ENCODE measurements around the gene SPECC1. TPM values are rescaled to one million over a fixed set of nuclear protein-coding genes. Genes with fewer than 3 reads are reported as not detected.
A peak's percentile ranks its signal among the peaks of the same experiment; 100 is the strongest.

Gene SPECC1
- polyA plus RNA-seq, 1 of the 3 experiments (the other 2 are of a cell fraction), result 11.2 TPM

DNA sequence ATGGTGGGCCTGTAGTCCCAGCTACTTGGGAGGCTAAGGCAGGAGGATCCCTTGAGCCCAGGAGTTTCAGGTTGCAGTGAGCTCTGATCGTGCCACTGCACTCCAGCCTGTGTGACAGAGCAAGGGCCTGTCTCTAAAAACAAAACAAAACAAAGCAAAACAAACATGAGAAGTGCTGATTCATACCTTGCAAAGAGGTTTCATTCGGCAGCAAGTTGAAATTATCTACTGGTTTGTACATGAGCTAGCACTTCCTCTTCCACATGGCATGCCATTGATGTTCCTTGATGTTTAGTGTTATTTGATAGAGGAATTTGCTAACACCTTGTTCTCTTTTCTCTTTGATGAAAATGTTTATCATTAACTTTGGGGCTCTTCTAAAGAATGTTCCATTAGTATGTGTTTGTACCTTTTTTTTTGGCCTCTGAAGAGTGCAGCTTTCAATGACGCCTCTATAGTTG is 50.6 kb downstream of the SPECC1 start (continued):
- TF ChIP-seq, protein P1, sequence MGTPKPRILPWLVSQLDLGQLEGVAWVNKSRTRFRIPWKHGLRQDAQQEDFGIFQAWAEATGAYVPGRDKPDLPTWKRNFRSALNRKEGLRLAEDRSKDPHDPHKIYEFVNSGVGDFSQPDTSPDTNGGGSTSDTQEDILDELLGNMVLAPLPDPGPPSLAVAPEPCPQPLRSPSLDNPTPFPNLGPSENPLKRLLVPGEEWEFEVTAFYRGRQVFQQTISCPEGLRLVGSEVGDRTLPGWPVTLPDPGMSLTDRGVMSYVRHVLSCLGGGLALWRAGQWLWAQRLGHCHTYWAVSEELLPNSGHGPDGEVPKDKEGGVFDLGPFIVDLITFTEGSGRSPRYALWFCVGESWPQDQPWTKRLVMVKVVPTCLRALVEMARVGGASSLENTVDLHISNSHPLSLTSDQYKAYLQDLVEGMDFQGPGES (IDR thresholded peaks at IDR 0.05; ENCODE audit: low read depth, low read length), result no peak
- no peak for TF ChIP-seq FOXJ3 (CRISPR knock-in tag; IDR thresholded peaks at IDR 0.05)
- no peak for TF ChIP-seq MEF2A (IDR thresholded peaks at IDR 0.05; ENCODE audit: borderline replicate concordance, low read depth)
- TF ChIP-seq, protein P2, sequence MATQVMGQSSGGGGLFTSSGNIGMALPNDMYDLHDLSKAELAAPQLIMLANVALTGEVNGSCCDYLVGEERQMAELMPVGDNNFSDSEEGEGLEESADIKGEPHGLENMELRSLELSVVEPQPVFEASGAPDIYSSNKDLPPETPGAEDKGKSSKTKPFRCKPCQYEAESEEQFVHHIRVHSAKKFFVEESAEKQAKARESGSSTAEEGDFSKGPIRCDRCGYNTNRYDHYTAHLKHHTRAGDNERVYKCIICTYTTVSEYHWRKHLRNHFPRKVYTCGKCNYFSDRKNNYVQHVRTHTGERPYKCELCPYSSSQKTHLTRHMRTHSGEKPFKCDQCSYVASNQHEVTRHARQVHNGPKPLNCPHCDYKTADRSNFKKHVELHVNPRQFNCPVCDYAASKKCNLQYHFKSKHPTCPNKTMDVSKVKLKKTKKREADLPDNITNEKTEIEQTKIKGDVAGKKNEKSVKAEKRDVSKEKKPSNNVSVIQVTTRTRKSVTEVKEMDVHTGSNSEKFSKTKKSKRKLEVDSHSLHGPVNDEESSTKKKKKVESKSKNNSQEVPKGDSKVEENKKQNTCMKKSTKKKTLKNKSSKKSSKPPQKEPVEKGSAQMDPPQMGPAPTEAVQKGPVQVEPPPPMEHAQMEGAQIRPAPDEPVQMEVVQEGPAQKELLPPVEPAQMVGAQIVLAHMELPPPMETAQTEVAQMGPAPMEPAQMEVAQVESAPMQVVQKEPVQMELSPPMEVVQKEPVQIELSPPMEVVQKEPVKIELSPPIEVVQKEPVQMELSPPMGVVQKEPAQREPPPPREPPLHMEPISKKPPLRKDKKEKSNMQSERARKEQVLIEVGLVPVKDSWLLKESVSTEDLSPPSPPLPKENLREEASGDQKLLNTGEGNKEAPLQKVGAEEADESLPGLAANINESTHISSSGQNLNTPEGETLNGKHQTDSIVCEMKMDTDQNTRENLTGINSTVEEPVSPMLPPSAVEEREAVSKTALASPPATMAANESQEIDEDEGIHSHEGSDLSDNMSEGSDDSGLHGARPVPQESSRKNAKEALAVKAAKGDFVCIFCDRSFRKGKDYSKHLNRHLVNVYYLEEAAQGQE (IDR thresholded peaks at IDR 0.05; ENCODE audit: low read depth, low read length), result no peak

DNA sequence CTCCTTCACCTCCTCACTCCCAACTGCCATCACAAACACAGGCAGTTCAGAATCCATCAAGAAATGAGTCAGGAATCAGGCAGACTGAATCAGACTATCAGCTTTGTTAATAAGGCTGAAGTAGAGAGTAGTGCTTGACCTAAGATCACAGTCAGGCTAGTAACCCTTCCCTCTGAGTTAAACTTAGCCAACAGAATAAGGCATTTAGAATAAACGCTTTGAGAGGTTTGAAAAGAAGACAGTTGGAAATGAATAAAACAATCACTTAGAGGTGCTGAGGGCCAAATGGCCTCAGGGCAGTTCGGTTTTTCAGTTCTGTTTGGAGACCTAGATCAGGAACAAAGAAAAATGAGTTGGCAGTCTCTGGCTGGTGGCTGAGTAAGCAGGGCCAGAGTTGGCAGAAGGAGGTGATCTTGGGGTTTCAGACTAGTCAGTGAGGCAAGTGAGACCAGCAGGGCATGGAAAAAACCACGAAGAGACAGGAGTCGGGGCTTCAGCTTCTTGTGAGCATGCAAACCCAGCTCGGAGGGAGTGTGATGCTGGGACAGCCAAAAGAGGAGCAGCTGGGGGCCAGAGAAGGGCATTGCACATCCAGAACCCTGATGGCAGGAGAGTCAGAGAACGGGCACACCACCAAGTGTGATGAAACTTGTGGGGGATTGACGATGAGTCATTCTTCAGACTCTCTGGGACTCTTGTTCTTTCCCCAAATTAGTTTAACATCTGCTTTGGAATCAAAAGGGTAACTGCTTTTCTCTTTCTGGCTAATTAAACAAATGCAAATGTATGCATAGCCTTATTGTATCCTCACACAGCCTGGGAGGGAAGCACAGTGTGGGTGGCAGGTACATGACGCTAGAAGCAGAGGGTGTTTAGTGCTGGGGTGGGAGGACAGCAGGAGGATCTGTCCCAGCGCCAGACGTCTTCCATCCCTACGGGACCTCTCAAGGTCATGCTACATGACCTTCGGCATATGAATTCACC is 54.8 kb downstream of the SPECC1 start:
- DNase-seq, result no peak
- Histone ChIP-seq H3K27me3 (ENCODE audit: insufficient read depth) (no peaks in the 10 kb centered on the region), H3K79me2 (ENCODE audit: insufficient read depth) (no peaks in the 10 kb centered on the region), H3K9ac (peak overlapping the region; percentile 58), H2AFZ (ENCODE audit: low read depth) (peak overlapping the region; percentile 80), H3K4me2 (peak overlapping the region; percentile 70), H3K9me2 (no peaks in the 10 kb centered on the region), H3K9me3 (no peaks in the 10 kb centered on the region), H3F3A (replicated peaks; ENCODE audit: insufficient read depth) (peaks cover 36% of the 10 kb centered on the region), H3K4me3 (ENCODE audit: low read depth in 2 of 2, low read length in 1 of 2) (no peak overlapping the region; a peak in 1 of 4 replicates), H3K4me1 (ENCODE audit: control insufficient read depth in 1 of 2, insufficient read depth in 2 of 2, low read depth in 1 of 2, low read length in 1 of 2) (peaks cover 3 to 26% of the 10 kb centered on the region in 2 experiments; a peak in 3 of 4 replicates), H4K20me1 (ENCODE audit: insufficient read depth) (no peaks in the 10 kb centered on the region), H3K27ac (ENCODE audit: low read depth in 2 of 2, low read length in 1 of 2) (peak overlapping the region in 1 of 2 experiments; percentile 88; a peak in 3 of 4 replicates), H3K36me3 (replicated peaks in 1 of 2; ENCODE audit: control insufficient read depth in 1 of 2, insufficient read depth in 2 of 2, low read length in 1 of 2) (no peaks in the 10 kb centered on the region)
- POLR2A ChIA-PET, result no interaction called here
- CTCF ChIA-PET, result interaction anchor here (1.3 kb wide), 1 partner anchor 55 kb away, joined by 3 read pairs; the partner anchor contains the start of gene SPECC1
- WGBS (ENCODE audit: low lambda C conversion rate), result 32% methylated on average over 12 of the region's 12 CpGs
- peak; percentile 75 for TF ChIP-seq JUND (IDR thresholded peaks at IDR 0.05)
- TF ChIP-seq RFX5 (IDR thresholded peaks at IDR 0.05; ENCODE audit: low read length), result no peak
- peak; percentile 73 for TF ChIP-seq TCF12 (IDR thresholded peaks at IDR 0.05)
- TF ChIP-seq RXRA (IDR thresholded peaks at IDR 0.05; ENCODE audit: borderline replicate concordance, low read depth), result peak; percentile 11; the same call in 1 of the 2 replicates
- no peak for TF ChIP-seq FOXM1 (IDR thresholded peaks at IDR 0.05; ENCODE audit: low read depth)
- TF ChIP-seq PBX3 (IDR thresholded peaks at IDR 0.05), result peak; percentile 58
- TF ChIP-seq FOXJ3 (CRISPR knock-in tag; IDR thresholded peaks at IDR 0.05), result no peak
- no peak for TF ChIP-seq MXI1 (IDR thresholded peaks at IDR 0.05; ENCODE audit: low read depth, low read length)
- TF ChIP-seq NRF1 (IDR thresholded peaks at IDR 0.05; ENCODE audit: low read depth, low read length), result no peak
- TF ChIP-seq FOSL2 (IDR thresholded peaks at IDR 0.05; ENCODE audit: borderline replicate concordance, low read depth), result peak; percentile 78
- no peak for TF ChIP-seq CHD2 (IDR thresholded peaks at IDR 0.05; ENCODE audit: low read length, partially characterized antibody)
- TF ChIP-seq CTCF (IDR thresholded peaks at IDR 0.05), result no peak
- TF ChIP-seq, protein P3, sequence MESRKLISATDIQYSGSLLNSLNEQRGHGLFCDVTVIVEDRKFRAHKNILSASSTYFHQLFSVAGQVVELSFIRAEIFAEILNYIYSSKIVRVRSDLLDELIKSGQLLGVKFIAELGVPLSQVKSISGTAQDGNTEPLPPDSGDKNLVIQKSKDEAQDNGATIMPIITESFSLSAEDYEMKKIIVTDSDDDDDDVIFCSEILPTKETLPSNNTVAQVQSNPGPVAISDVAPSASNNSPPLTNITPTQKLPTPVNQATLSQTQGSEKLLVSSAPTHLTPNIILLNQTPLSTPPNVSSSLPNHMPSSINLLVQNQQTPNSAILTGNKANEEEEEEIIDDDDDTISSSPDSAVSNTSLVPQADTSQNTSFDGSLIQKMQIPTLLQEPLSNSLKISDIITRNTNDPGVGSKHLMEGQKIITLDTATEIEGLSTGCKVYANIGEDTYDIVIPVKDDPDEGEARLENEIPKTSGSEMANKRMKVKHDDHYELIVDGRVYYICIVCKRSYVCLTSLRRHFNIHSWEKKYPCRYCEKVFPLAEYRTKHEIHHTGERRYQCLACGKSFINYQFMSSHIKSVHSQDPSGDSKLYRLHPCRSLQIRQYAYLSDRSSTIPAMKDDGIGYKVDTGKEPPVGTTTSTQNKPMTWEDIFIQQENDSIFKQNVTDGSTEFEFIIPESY (IDR thresholded peaks at IDR 0.05; ENCODE audit: borderline replicate concordance, low read depth), result 0 out of 2 replicates have a peak, but pooled peaks have one; percentile 17
- TF ChIP-seq, protein P1 (IDR thresholded peaks at IDR 0.05; ENCODE audit: low read depth, low read length), result no peak
- 0 out of 2 replicates have a peak, but pooled peaks have one; percentile 25 for TF ChIP-seq TAF1 (IDR thresholded peaks at IDR 0.05; ENCODE audit: borderline replicate concordance, low read depth, low read length)
